ENCODE measurements around the gene YWHAH.

YWHAH gene

GRCh38 chr22:31950226-31950625 lies 5.9 kb downstream of the YWHAH start:
- DNase-seq (ENCODE audit: low read depth in 2 of 2), result no peak

- no peak for DNase-seq (ENCODE audit: low read depth in 2 of 2)
These were observed 7.1 kb downstream of the YWHAH start for GRCh38 chr22:31951194-31952093.

GRCh38 chr22:31952094-31952401 lies 7.7 kb downstream of the YWHAH start:
- DNase-seq (ENCODE audit: low read depth in 2 of 2), result no peak

GRCh38 chr22:31952472-31952871 lies 8.1 kb downstream of the YWHAH start:
- DNase-seq (ENCODE audit: low read depth in 2 of 2), result no peak

- DNase-seq (ENCODE audit: low read depth in 2 of 2), result no peak
These were observed 8.9 kb downstream of the YWHAH start for GRCh38 chr22:31953261-31953660.

- DNase-seq (ENCODE audit: low read depth in 2 of 2), result no peak
These were observed 10.5 kb downstream of the YWHAH start for GRCh38 chr22:31954535-31955523.

- DNase-seq (ENCODE audit: low read depth in 2 of 2), result no peak
These were observed 12.0 kb downstream of the YWHAH start for GRCh38 chr22:31956360-31956759.

GRCh38 chr22:31957970-31958594 lies 13.7 kb downstream of the YWHAH start:
- no peak for DNase-seq (ENCODE audit: low read depth in 2 of 2)

- DNase-seq (ENCODE audit: low read depth in 2 of 2), result no peak
These were observed 14.4 kb downstream of the YWHAH start for GRCh38 chr22:31958625-31959239.

GRCh38 chr22:31960767-31961166 lies 16.4 kb downstream of the YWHAH start:
- no peak for DNase-seq (ENCODE audit: low read depth in 2 of 2)

GRCh38 chr22:31962387-31963125 lies 18.2 kb downstream of the YWHAH start:
- DNase-seq (ENCODE audit: low read depth in 2 of 2), result no peak

GRCh38 chr22:31968022-31968421 lies 23.7 kb downstream of the YWHAH start:
- DNase-seq (ENCODE audit: low read depth in 2 of 2), result no peak

- peak; percentile 24 to 37 for DNase-seq (ENCODE audit: low read depth in 2 of 2)
These were observed 25.6 kb downstream of the YWHAH start for GRCh38 chr22:31969789-31970489.

GRCh38 chr22:31970490-31971444 lies 26.4 kb downstream of the YWHAH start:
- DNase-seq (ENCODE audit: low read depth in 2 of 2), result peak; percentile 75 to 85

GRCh38 chr22:31972180-31972579 lies 27.8 kb downstream of the YWHAH start:
- DNase-seq (ENCODE audit: low read depth in 2 of 2), result no peak

- DNase-seq (ENCODE audit: low read depth in 2 of 2), result no peak
These were observed 29.4 kb downstream of the YWHAH start for GRCh38 chr22:31973739-31974138.

- DNase-seq (ENCODE audit: low read depth in 2 of 2), result peak; percentile 54 to 83
These were observed 33.0 kb downstream of the YWHAH start for GRCh38 chr22:31977141-31977841.

- no peak for DNase-seq (ENCODE audit: low read depth in 2 of 2)
These were observed 33.6 kb downstream of the YWHAH start for GRCh38 chr22:31977939-31978338.

- DNase-seq (ENCODE audit: low read depth in 2 of 2), result no peak
These were observed 36.3 kb downstream of the YWHAH start for GRCh38 chr22:31980628-31981027.

Measured in stimulated activated CD4-positive, alpha-beta T cell treated with anti-CD3 and anti-CD28 coated beads, Interleukin-1b, Interleukin-23, amount 100 ng/mL, for 1 hour (primary cell).